ENCODE data around the gene SLFN11.

DNA sequence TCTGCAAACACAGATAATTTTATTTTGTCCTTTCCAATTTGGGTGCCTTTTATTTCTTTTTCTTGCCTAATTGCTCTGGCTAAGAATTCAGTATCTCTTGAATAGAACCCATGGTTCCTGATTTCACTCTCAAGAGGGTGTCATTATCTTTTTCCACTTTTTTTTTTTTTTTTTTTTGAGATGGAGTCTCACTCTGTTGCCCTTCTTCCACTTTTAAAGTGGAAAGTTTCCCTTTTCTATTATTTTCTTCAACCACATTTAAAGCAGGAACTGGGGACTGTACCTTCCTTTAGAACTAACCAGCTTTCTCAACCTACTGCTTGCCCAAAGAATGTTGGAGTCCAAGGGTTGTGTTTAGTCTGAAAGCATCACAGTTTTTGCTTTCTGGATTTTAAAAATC is 31.1 kb downstream of the SLFN11 start:
- TF ChIP-seq, protein P1, sequence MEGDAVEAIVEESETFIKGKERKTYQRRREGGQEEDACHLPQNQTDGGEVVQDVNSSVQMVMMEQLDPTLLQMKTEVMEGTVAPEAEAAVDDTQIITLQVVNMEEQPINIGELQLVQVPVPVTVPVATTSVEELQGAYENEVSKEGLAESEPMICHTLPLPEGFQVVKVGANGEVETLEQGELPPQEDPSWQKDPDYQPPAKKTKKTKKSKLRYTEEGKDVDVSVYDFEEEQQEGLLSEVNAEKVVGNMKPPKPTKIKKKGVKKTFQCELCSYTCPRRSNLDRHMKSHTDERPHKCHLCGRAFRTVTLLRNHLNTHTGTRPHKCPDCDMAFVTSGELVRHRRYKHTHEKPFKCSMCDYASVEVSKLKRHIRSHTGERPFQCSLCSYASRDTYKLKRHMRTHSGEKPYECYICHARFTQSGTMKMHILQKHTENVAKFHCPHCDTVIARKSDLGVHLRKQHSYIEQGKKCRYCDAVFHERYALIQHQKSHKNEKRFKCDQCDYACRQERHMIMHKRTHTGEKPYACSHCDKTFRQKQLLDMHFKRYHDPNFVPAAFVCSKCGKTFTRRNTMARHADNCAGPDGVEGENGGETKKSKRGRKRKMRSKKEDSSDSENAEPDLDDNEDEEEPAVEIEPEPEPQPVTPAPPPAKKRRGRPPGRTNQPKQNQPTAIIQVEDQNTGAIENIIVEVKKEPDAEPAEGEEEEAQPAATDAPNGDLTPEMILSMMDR (IDR thresholded peaks at IDR 0.05): no peak
- TF ChIP-seq POLR2A (IDR thresholded peaks at IDR 0.05) (no peak), POLR2AphosphoS5 (IDR thresholded peaks at IDR 0.05) (no peak), EP300 (IDR thresholded peaks at IDR 0.05) (no peak)

Measured in suprapubic skin (tissue), 4 donors.